T47D (cell line): ENCODE data around the gene RMI1.
"Not testable (repeated sequence)": the region's sequence is repeated elsewhere in the genome, so short reads cannot be mapped to it uniquely, and the experiment has no call there.

ENCODE experiments used
- DNase-seq, 2 experiments: peaks; one replicate each; pipeline versions ENCODE4 v3.0.0 to v3.0.0-alpha.2; 2011 to 2012; ENCODE audit warnings: low read depth in 1 of 2, low spot score in 1 of 2
- JUND ChIP-seq: IDR thresholded peaks from 2 replicates; pipeline ENCODE4 v1.6.1; 2012; ENCODE audit warnings: low read depth
- in situ Hi-C: cut with HindIII; loops from 2 replicates; pipeline ENCODE4 v1.10.0; 2016; ENCODE audit warnings: low sequenced_read_pairs, low pct_unique_long_range_greater_than_20kb

RMI1 gene

GRCh38 chr9:83999141-83999918 lies 18.7 kb downstream of the RMI1 start:
- in situ Hi-C loops: no loop called here
- DNase-seq: no peak
- no peak for TF ChIP-seq JUND

- TF ChIP-seq JUND: no peak
- DNase-seq: no peak
- in situ Hi-C loops: no loop called here
These were observed 19.6 kb downstream of the RMI1 start for GRCh38 chr9:84000186-84000585.

DNA sequence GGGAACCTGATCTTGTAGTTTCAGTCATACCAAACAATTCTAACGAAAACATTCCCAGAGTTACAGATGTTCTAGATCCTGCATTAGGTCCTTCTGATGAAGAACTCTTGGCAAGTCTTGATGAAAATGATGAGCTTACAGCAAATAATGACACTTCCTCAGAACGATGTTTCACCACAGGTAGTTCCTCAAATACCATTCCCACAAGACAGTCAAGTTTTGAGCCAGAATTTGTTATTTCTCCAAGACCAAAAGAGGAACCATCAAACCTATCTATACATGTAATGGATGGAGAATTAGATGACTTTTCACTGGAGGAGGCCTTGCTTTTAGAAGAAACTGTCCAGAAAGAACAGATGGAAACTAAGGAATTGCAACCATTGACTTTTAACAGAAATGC lies 21.0 kb downstream of the RMI1 start:
- no peak for TF ChIP-seq JUND
- in situ Hi-C loops: no loop called here
- DNase-seq: no peak

- DNase-seq: no peak
- TF ChIP-seq JUND: no peak
- in situ Hi-C loops: no loop called here
These were observed 21.7 kb downstream of the RMI1 start for GRCh38 chr9:84002344-84002743.

DNA sequence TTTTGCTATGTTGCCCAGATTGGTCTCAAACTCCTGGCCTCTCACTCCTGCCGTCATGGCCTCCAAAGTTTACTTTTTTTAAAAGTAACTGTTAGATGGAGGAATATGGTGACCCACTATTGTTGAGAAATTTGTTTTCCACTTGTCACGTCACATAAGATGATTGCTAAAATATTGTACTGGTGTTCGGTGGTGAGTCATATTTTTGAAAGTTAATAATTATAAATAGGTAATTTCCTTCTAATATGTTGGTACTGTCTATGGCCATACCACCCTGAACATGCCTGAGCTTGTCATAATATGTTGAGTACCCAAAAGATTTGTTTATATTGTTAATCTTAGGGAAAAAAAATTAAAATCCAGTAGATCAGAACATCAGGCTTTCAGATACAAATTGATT lies 22.6 kb downstream of the RMI1 start:
- no peak for TF ChIP-seq JUND
- in situ Hi-C loops: no loop called here
- no peak for DNase-seq

- TF ChIP-seq JUND: no peak
- in situ Hi-C loops: no loop called here
- no peak for DNase-seq
These were observed 27.1 kb downstream of the RMI1 start for GRCh38 chr9:84007662-84008061.

DNA sequence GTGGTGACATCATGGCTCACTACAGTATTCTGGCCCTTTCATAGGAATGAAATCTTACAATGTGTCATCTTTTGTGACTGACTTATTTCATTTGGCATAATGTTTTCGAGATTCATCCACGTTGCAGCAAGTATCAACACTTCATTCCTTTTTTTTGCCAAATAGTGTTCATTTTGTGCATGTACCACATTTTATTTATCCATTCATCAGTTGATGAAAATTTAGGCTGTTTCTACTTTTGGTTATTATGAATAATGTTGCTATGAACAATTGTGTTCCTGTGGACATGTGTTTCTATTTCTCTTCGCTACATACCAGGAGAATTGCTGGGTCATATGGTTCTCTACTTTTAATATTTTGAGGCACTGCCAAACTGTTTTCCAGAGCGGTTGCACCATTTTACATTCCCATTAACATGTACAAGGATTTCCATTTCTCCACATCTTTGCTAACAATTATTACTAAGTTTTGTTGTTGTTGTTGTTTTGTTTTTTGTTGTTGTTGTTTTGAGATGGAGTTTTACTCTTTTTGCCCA lies 43.5 kb downstream of the RMI1 start:
- in situ Hi-C loops: no loop called here
- no peak for TF ChIP-seq JUND

DNA sequence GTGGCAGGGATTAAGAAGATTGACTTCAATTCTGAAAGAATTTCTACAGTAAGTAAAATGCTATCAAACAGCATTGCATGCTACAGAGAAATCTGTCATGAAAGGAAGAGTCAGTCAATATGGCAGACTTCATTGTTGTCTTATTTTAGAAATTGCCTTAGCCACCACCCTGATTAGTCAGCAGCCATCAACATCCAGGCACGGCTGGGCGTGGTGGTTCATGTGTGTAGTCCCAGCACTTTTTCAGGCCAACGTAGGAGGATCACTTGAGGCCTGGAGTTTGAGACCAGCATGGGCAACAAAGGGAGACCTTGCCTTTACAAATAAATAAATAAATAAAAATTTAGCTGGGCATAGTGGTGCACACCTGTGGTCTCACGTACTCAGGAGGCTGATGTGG lies 46.6 kb downstream of the RMI1 start:
- in situ Hi-C loops: no loop called here
- no peak for TF ChIP-seq JUND
- DNase-seq: no peak

More for the DNA sequence above, 43.5 kb downstream of the RMI1 start:
- no peak for DNase-seq

DNA sequence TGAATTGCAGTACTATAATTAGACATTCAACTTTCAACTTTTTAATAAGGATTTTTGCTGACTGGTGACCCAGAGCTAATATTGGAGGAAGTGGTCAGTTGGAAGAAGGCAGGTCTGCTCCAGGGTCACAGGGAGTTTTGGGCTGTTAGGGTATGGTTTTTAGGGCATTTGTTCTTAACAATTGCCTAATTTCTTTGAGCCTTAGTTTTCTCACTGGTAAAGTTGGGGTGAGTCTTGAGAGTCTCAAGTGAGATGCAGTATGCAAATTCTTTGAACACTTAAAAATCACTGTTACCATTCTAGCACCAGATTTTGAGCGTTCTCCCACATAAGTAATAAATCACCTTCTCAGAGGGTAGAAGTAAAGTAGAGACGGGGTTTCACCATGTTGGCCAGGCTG lies 50.9 kb downstream of the RMI1 start:
- in situ Hi-C loops: no loop called here
- TF ChIP-seq JUND: no peak
- DNase-seq: no peak

DNA sequence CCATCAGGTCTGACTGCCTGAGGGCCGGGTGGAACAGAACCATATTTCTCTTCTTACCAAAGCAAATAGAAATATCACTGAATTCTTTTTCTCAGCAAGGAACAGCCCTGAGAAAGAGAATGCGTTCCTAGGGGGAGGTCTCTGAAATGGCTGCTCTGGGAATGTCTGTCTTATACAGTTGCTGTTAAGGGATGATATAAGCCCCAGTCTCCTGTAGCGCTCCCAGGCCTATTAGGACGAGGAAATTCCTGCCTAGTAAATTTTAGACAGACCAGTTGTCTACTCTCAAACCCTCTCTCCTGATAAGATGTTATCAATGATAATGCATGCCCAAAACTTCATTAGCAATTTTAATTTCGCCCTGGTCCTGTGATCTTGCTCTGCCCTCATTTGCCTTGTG lies 61.3 kb downstream of the RMI1 start:
- DNase-seq, in situ Hi-C loops: not testable (repeated sequence)

- in situ Hi-C loops: no loop called here
- no peak for DNase-seq
- no peak for TF ChIP-seq JUND
These were observed 65.0 kb downstream of the RMI1 start for GRCh38 chr9:84045481-84046097.
